Activated CD4-positive, alpha-beta T cell treated with anti-CD3 and anti-CD28 coated beads, Interleukin-2, amount 10 ng/mL, durations not matched to agents 24 days and 14 days (primary cell): ENCODE results near the gene CDH1. TPM values are rescaled to one million over a fixed set of nuclear protein-coding genes. Genes with fewer than 3 reads are reported as not detected.
"Not testable (repeated sequence)": the region's sequence is repeated elsewhere in the genome, so short reads cannot be mapped to it uniquely, and the experiment has no call there.

Experiments used
- DNase-seq: peaks from one replicate; pipeline ENCODE4 v3.0.0; 2022
- H3K27ac Mint-ChIP-seq: one replicate; pipeline ENCODE4 v1.8.0; 2022; ENCODE audit warnings: mild to moderate bottlenecking, mixed read lengths
- H3K27me3 Mint-ChIP-seq: one replicate; pipeline ENCODE4 v1.8.0; 2022; ENCODE audit warnings: mixed read lengths
- H3K36me3 Mint-ChIP-seq: one replicate; pipeline ENCODE4 v1.8.0; 2022; ENCODE audit warnings: low read depth, mild to moderate bottlenecking, mixed read lengths
- H3K4me1 Mint-ChIP-seq: one replicate; pipeline ENCODE4 v1.8.0; 2021; ENCODE audit warnings: mixed read lengths
- H3K4me3 Mint-ChIP-seq: one replicate; pipeline ENCODE4 v1.8.0; 2022; ENCODE audit warnings: mild to moderate bottlenecking, moderate library complexity, mixed read lengths
- H3K9me3 Mint-ChIP-seq: one replicate; pipeline ENCODE4 v1.8.0; 2021; ENCODE audit warnings: mixed read lengths
- intact Hi-C: fragments of 100-400 bp; cut with micrococcal nuclease; formaldehyde crosslinking; loops from one replicate; pipeline ENCODE4 v1.15.1; 2023
- total RNA-seq: library from RNA; stranded (reverse); gene quantifications from 2 replicates; pipeline ENCODE4 v1.2.3, GENCODE V29; 2022

Gene CDH1
- total RNA-seq, 1 donor from 2014 or later: 1.4 TPM

DNA sequence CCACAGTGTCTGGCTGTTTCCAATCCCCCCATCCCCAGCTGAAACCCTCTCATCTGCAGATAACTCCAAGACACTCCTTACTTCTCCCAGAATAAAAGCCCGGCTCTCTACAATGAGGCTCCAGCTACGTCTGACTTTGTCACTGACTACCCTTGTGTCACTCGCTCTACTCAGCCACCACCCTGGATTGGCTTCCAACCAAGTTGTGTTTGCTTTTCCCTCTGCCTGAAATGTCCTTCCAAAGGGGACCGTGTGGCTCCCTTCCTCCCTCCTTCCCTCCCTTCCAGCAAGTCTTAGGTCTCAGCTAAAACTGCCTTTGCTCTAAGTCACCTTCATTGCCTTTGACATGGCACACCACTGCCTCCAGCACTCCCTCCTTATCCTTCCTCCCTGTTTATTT lies 42.8 kb downstream of the CDH1 start:
- H3K27me3 Mint-ChIP-seq: peaks cover 19% of the 10 kb centered on the region
- H3K9me3 Mint-ChIP-seq: no peaks in the 10 kb centered on the region
- DNase-seq: no peak
- H3K4me3 Mint-ChIP-seq: no peak overlapping the region
- no peak overlapping the region for H3K27ac Mint-ChIP-seq
- H3K36me3 Mint-ChIP-seq: no peaks in the 10 kb centered on the region
- peaks cover 18% of the 10 kb centered on the region for H3K4me1 Mint-ChIP-seq
- intact Hi-C loops: no loop called here

DNA sequence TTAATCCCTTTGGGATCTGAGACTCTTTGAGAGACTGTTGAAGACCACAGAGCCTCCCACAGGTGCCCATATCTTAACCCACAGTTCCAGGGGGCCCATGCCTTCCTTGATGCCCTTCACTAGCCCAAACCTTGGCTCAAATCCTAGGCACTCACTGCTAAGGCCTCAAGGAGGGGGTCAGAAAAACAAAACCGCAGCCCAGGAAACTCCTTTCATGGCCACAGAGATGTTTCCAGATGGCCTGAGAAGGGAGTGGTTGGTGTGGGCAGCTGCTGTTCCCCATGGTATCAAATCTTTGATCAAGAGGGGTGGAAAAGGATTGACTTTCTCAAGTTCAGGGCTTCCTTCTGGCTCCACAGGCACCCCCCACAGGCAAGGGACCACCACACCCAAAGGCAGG lies 44.7 kb downstream of the CDH1 start:
- no peak for DNase-seq

GRCh38 chr16:68782198-68783174 lies 45.4 kb downstream of the CDH1 start:
- Mint-ChIP-seq H3K27ac (no peak overlapping the region), H3K4me3 (no peak overlapping the region), H3K9me3 (no peaks in the 10 kb centered on the region), H3K27me3 (peaks cover 12% of the 10 kb centered on the region), H3K36me3 (no peaks in the 10 kb centered on the region), H3K4me1 (peaks cover 5% of the 10 kb centered on the region)
- intact Hi-C loops: no loop called here
- no peak for DNase-seq

More for the DNA sequence above, 44.7 kb downstream of the CDH1 start:
- H3K4me3 Mint-ChIP-seq: no peak overlapping the region
- no peak overlapping the region for H3K27ac Mint-ChIP-seq
- H3K9me3 Mint-ChIP-seq: no peaks in the 10 kb centered on the region
- peaks cover 9% of the 10 kb centered on the region for H3K4me1 Mint-ChIP-seq
- intact Hi-C loops: no loop called here
- H3K27me3 Mint-ChIP-seq: peaks cover 12% of the 10 kb centered on the region
- H3K36me3 Mint-ChIP-seq: no peaks in the 10 kb centered on the region

DNA sequence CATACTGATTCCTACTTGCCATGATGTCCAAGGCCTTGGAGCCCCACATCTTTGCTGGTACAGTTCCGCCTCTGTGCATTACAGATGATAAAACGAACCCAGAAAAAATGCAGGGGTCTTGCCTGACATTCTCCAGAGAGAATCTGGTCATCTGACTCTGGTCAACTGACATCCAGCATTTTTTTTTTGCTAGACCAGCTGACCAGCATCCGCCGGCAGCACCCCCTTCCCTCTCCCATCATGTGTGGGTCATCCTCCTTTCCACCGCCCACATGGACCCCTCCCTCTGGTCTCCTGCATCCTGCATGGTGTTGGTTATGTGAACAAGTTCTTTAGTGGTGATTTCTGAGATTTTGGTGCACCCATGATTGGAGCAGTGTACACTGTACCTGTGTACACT lies 47.1 kb downstream of the CDH1 start:
- Mint-ChIP-seq H3K27me3 (peaks cover 12% of the 10 kb centered on the region), H3K36me3 (no peaks in the 10 kb centered on the region), H3K4me1 (peaks cover 3% of the 10 kb centered on the region), H3K27ac (no peak overlapping the region), H3K9me3 (no peaks in the 10 kb centered on the region), H3K4me3 (no peak overlapping the region)
- intact Hi-C loops: no loop called here
- DNase-seq: no peak

DNA sequence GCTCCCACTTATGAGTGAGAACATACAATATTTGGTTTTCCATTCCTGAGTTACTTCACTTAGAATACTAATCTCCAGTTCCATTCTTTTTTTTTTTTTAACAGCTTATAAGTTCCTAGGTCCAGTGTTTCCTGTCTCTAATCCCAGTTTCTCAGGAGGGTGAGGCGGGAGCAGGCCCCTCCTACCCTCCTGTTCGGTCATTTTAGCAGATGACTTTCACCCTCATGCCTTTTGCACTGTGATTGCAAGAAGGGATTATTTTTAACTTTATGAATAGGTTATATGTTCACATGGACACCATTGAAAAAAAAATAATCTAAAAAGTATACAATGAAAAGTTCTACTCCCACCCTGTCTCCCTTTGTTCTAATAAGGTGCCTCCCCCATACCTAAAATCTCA lies 47.6 kb downstream of the CDH1 start:
- intact Hi-C loops: no loop called here
- no peak for DNase-seq
- Mint-ChIP-seq H3K4me1 (peaks cover 3% of the 10 kb centered on the region), H3K27ac (no peak overlapping the region), H3K4me3 (no peak overlapping the region), H3K27me3 (peaks cover 12% of the 10 kb centered on the region), H3K9me3 (no peaks in the 10 kb centered on the region), H3K36me3 (no peaks in the 10 kb centered on the region)

DNA sequence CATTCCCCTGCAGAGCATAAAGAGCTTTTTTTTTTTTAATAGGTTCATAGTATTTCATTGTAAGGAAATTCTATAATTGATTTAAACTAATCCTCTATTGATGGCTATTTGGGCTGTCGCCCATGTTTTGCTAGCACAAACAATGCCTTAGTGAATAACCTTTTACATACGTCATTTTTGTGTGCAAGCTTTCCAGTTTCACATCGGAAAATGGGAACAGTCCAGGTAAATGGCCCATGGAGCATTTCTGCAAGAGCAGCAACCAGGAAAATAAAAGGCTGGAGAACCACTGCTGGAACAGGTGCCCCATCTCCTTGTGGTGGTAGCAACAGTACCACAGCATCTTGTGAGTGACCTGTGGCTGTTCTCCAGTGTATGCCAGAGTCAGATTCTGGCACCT lies 48.6 kb downstream of the CDH1 start:
- H3K4me1 Mint-ChIP-seq: peaks cover 3% of the 10 kb centered on the region
- no peaks in the 10 kb centered on the region for H3K9me3 Mint-ChIP-seq
- H3K27ac Mint-ChIP-seq: no peak overlapping the region
- no peaks in the 10 kb centered on the region for H3K36me3 Mint-ChIP-seq
- peaks cover 10% of the 10 kb centered on the region for H3K27me3 Mint-ChIP-seq
- intact Hi-C loops: no loop called here
- no peak overlapping the region for H3K4me3 Mint-ChIP-seq
- DNase-seq: no peak

GRCh38 chr16:68786685-68787418 lies 49.8 kb downstream of the CDH1 start:
- Mint-ChIP-seq H3K4me3 (no peak overlapping the region), H3K27ac (no peak overlapping the region), H3K27me3 (peaks cover 10% of the 10 kb centered on the region), H3K4me1 (peaks cover 3% of the 10 kb centered on the region), H3K9me3 (no peaks in the 10 kb centered on the region), H3K36me3 (no peaks in the 10 kb centered on the region)
- intact Hi-C loops: no loop called here
- no peak for DNase-seq

GRCh38 chr16:68787419-68787807 lies 50.3 kb downstream of the CDH1 start:
- DNase-seq, H3K9me3 Mint-ChIP-seq, H3K4me3 Mint-ChIP-seq, intact Hi-C loops, H3K27me3 Mint-ChIP-seq, H3K4me1 Mint-ChIP-seq, H3K27ac Mint-ChIP-seq, H3K36me3 Mint-ChIP-seq: not testable (repeated sequence)

DNA sequence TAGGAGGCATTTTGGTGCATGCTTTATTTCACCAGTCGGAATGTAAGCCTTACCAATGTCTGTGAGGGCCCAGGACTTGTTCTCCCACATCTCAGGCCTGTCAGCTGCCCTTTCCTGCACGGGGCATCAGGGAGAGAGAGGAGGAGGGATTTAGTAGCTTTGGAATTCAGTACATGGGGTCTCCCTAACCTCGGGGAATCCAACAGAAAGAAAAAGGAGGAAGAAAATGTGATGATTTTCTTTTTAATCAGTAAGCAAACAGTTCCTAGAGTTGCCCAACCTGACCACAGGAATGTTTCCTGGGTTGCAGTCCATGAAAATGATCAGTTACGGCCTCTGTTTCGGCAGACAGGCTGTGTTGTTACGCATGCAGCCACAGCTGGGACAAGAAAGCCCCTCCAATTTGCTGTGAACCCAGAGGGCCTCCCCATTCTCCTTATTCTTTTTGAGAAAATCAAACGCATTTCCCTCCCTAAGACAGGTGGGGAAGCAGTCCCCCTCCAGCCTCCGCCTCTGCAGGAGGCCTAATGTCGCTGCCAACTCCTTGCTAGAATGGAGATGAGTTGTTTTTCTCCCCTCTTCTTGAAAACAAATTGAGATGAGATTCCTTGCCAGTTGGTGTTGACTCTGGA lies 53.2 kb downstream of the CDH1 start:
- Mint-ChIP-seq H3K4me3 (no peak overlapping the region), H3K9me3 (no peaks in the 10 kb centered on the region), H3K27ac (no peak overlapping the region), H3K4me1 (no peaks in the 10 kb centered on the region), H3K27me3 (peaks cover 4% of the 10 kb centered on the region), H3K36me3 (no peaks in the 10 kb centered on the region)
- intact Hi-C loops: no loop called here
- no peak for DNase-seq

GRCh38 chr16:68790944-68791343 lies 53.9 kb downstream of the CDH1 start:
- no peaks in the 10 kb centered on the region for H3K4me1 Mint-ChIP-seq
- H3K9me3 Mint-ChIP-seq: no peaks in the 10 kb centered on the region
- intact Hi-C loops: no loop called here
- no peak overlapping the region for H3K27ac Mint-ChIP-seq
- no peak for DNase-seq
- no peaks in the 10 kb centered on the region for H3K27me3 Mint-ChIP-seq
- no peak overlapping the region for H3K4me3 Mint-ChIP-seq
- no peaks in the 10 kb centered on the region for H3K36me3 Mint-ChIP-seq

DNA sequence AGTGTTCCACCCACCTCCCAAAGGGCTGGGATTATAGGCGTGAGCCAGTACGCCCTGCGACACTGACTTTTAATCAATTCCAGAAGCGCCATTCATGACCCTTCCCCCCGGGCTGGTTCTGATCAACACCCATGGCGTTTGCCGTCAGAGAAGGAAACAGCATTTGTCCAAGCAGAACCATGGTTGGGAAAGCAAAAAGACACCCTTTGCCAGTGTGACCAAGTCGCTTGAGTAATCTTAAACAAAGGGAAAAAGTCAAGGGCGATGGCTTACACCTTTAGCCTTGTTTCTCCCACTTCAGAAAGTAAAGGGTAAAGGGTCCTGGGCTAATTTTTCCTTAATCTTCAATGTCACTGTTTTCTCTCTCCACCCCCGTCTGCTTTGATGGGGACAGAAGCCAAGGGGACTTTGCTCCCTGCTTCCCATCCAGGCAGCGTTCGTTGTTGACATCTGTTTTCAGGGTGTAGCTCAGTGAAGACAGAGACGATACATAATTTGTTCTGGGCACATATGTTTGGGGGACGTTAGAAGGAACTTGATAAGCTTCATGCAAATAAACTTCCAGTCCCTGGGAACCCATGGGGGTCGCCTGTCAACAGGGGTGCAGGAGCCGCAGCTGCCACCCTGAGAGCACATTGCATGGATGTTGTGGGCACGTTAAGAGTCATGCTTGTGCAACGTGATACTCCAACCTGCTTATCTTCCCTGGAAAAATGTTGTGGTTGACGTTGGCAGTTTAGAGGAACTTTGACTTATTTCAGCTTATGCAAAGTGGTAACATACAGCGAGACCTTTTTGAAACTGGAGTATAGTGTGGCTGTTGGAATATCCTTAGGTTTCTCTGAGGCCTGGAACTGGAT lies 55.6 kb downstream of the CDH1 start:
- DNase-seq: no peak
- Mint-ChIP-seq H3K27me3 (no peaks in the 10 kb centered on the region), H3K27ac (no peak overlapping the region), H3K36me3 (no peaks in the 10 kb centered on the region), H3K4me1 (no peaks in the 10 kb centered on the region), H3K4me3 (no peak overlapping the region), H3K9me3 (no peaks in the 10 kb centered on the region)
- intact Hi-C loops: no loop called here

- intact Hi-C loops: no loop called here
- H3K27me3 Mint-ChIP-seq: no peaks in the 10 kb centered on the region
- no peaks in the 10 kb centered on the region for H3K4me1 Mint-ChIP-seq
- no peak overlapping the region for H3K4me3 Mint-ChIP-seq
- H3K27ac Mint-ChIP-seq: no peak overlapping the region
- H3K36me3 Mint-ChIP-seq: no peaks in the 10 kb centered on the region
- DNase-seq: no peak
- H3K9me3 Mint-ChIP-seq: no peaks in the 10 kb centered on the region
Observed at GRCh38 chr16:68793401-68793857, 56.3 kb downstream of the CDH1 start.

DNA sequence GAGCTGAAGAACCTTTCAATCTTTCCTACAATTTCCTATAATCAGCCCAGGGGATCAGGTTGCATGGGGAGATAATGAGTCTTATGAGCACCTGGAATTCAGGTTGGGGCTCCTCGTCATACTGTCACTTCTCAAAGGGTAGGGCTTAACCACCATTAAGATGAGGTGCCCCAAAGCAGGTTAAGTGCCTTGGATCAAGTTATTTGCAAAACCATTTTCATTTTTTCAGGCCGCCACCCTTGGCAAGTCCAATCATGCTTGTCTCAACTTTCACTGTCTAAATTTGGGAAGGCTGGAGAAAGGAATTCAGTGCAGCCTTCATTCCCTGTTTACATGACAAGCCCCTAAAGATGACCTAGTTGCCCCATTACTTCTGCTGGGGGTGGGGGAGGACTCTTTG lies 61.3 kb downstream of the CDH1 start:
- Mint-ChIP-seq H3K9me3 (no peaks in the 10 kb centered on the region), H3K36me3 (no peaks in the 10 kb centered on the region), H3K27ac (no peak overlapping the region), H3K4me1 (no peaks in the 10 kb centered on the region), H3K4me3 (no peak overlapping the region), H3K27me3 (no peaks in the 10 kb centered on the region)
- intact Hi-C loops: no loop called here
- DNase-seq: no peak
